Endothelial cell of umbilical vein (primary cell): Measurements from ENCODE around the gene SERPINA1. TPM values are rescaled to one million over a fixed set of nuclear protein-coding genes. Genes with fewer than 3 reads are reported as not detected.

Experiments used
- BruUV-seq: library from RNA; stranded (reverse); fragments of 400-500 nt; replicated peaks from 2 replicates; lab custom pipeline; 2021; lab: Mats Ljungman, UMichigan
- CTCF ChIA-PET: fragments of 300-600, 350-600 bp; sonication (Branson Sonifier 250); formaldehyde crosslinking; loops from one replicate; lab custom pipeline; 2021; ENCODE audit warnings: antibody characterized with exemption, inconsistent platforms; lab: Charles Lee
- POLR2A ChIA-PET: fragments of 300-600, 350-600 bp; sonication (Branson Sonifier 250); formaldehyde crosslinking; loops from one replicate; lab custom pipeline; 2021; ENCODE audit warnings: antibody characterized with exemption, inconsistent platforms; lab: Charles Lee
- DNase-seq: peaks from one replicate; pipeline ENCODE4 v3.0.0-alpha.2; 2011; ENCODE audit warnings: low read depth, low spot score
- FAIRE-seq: peaks from 2 replicates; lab custom pipeline; 2011; peaks lifted over from hg19 to GRCh38; lab: Jason Lieb, UNC
- H2AFZ ChIP-seq: 2 replicates; pipeline ENCODE4 v1.6.0; 2012; ENCODE audit warnings: low read depth, low read length, control low read depth, inconsistent platforms
- H3K27ac ChIP-seq: 2 replicates; pipeline ENCODE4 v1.5.1; 2011; ENCODE audit warnings: low read depth, mild to moderate bottlenecking, control low read depth, low read length, moderate library complexity; ENCODE audit not compliant: insufficient read depth
- H3K27me3 ChIP-seq, 2 experiments: 2 replicates each; pipeline versions ENCODE4 v1.6.0 to v1.6.1; 2011; ENCODE audit warnings: low read length in 2 of 2, mixed read lengths in 1 of 2; ENCODE audit not compliant: control insufficient read depth in 2 of 2, insufficient read depth in 2 of 2
- H3K36me3 ChIP-seq, 2 experiments: 2 replicates in 1 of 2; 3 replicates in 1 of 2; pipeline ENCODE4 v1.5.1; 2011; ENCODE audit warnings: low read length in 2 of 2, mild to moderate bottlenecking in 1 of 2, moderate library complexity in 1 of 2; ENCODE audit not compliant: control insufficient read depth in 2 of 2, insufficient read depth in 2 of 2; ENCODE audit errors: extremely low read depth in 1 of 2
- H3K4me1 ChIP-seq: 3 replicates; pipeline ENCODE4 v1.5.1; 2011; ENCODE audit warnings: mild to moderate bottlenecking, low read length; ENCODE audit not compliant: control insufficient read depth, insufficient read depth; ENCODE audit errors: extremely low read depth
- H3K4me2 ChIP-seq: 2 replicates; pipeline ENCODE4 v1.6.1; 2011; ENCODE audit warnings: low read length, control low read depth, mixed read lengths; ENCODE audit not compliant: insufficient read depth
- H3K4me3 ChIP-seq, 3 experiments: fragments of 200-600 bp in 1 of 3; sonication (generic), shearing (Covaris generic) in 1 of 3; replicated peaks in 1 of 3; 2 replicates each; pipeline ENCODE4 v1.5.1; 2011 to 2016; ENCODE audit warnings: control low read depth in 3 of 3, low read length in 3 of 3, mild to moderate bottlenecking in 2 of 3, inconsistent platforms in 1 of 3, low read depth in 1 of 3, moderate library complexity in 1 of 3; ENCODE audit not compliant: insufficient read depth in 1 of 3
- H3K79me2 ChIP-seq: 2 replicates; pipeline ENCODE4 v1.6.0; 2012; ENCODE audit warnings: low read length, inconsistent platforms; ENCODE audit not compliant: control insufficient read depth, insufficient read depth
- H3K9ac ChIP-seq: replicated peaks from 2 replicates; pipeline ENCODE3; 2011; ENCODE audit warnings: low read length, control low read depth; ENCODE audit not compliant: insufficient read depth; ENCODE audit errors: extremely low read depth
- H3K9me1 ChIP-seq: replicated peaks from 3 replicates; pipeline ENCODE4 v1.6.0; 2011; ENCODE audit warnings: mild to moderate bottlenecking, low read length; ENCODE audit not compliant: control insufficient read depth, insufficient read depth; ENCODE audit errors: extremely low read depth
- H3K9me3 ChIP-seq: replicated peaks from 2 replicates; pipeline ENCODE4 v1.5.1; 2012; ENCODE audit warnings: low read length, inconsistent platforms; ENCODE audit not compliant: control insufficient read depth, insufficient read depth
- H4K20me1 ChIP-seq: replicated peaks from 2 replicates; pipeline ENCODE3; 2011; ENCODE audit warnings: mild to moderate bottlenecking, low read length; ENCODE audit not compliant: control insufficient read depth, insufficient read depth; ENCODE audit errors: extremely low read depth
- EZH2 ChIP-seq: IDR thresholded peaks from 2 replicates; pipeline ENCODE4 v1.6.1; 2012; ENCODE audit warnings: borderline replicate concordance, low read depth, mild to moderate bottlenecking, moderate library complexity, low read length, inconsistent platforms; ENCODE audit not compliant: severe bottlenecking
- FOS ChIP-seq: IDR thresholded peaks from 2 replicates; pipeline ENCODE4 v1.6.1; 2011; ENCODE audit warnings: mild to moderate bottlenecking, low read length, moderate library complexity, borderline replicate concordance; ENCODE audit not compliant: insufficient read depth
- GATA2 ChIP-seq: IDR thresholded peaks from 2 replicates; pipeline ENCODE4 v1.7.0; 2011; ENCODE audit warnings: low read depth, mild to moderate bottlenecking, moderate library complexity, mixed read lengths, low read length; ENCODE audit not compliant: insufficient read length, insufficient read depth
- JUN ChIP-seq: IDR thresholded peaks from 2 replicates; pipeline ENCODE4 v1.6.1; 2011; ENCODE audit warnings: borderline replicate concordance, low read depth; ENCODE audit not compliant: insufficient read length, insufficient read depth
- MYC ChIP-seq: IDR thresholded peaks from one replicate; pipeline ENCODE4 v1.6.1; 2011; ENCODE audit warnings: mild to moderate bottlenecking, low read depth, low read length
- POLR2A ChIP-seq: IDR thresholded peaks from 2 replicates; pipeline ENCODE4 v1.6.1; 2012; ENCODE audit warnings: low read depth, mild to moderate bottlenecking, control low read depth, low read length
- POLR2AphosphoS5 ChIP-seq: IDR thresholded peaks from 2 replicates; pipeline ENCODE4 v1.6.1; 2012; ENCODE audit warnings: low read depth, mild to moderate bottlenecking, control low read depth, low read length, moderate library complexity; ENCODE audit not compliant: insufficient read depth
- dilution Hi-C: fragments of 300-500 bp; cut with MboI; formaldehyde crosslinking; loops from one replicate; pipeline ENCODE4 v1.15.0; 2019; ENCODE audit warnings: low sequenced_read_pairs; ENCODE audit not compliant: extremely low pct_ligation_motif_present
- intact Hi-C: fragments of 100-400 bp; cut with micrococcal nuclease; formaldehyde crosslinking; loops from one replicate; pipeline ENCODE4 v1.10.0; 2022
- polyA plus RNA-seq, 4 experiments: library from polyadenylated mRNA; depleted of rRNA in 3 of 4; stranded (reverse) in 3 of 4; unstranded in 1 of 4; fragments of >200 nt; gene quantifications; 2 replicates each; pipeline versions ENCODE4 v1.2.1 to v1.2.3, GENCODE V29; 2011 to 2012; ENCODE audit warnings: missing spikeins in 1 of 4
- total RNA-seq: library from RNA; stranded (reverse); gene quantifications from 2 replicates; pipeline ENCODE4 v1.2.3, GENCODE V29; 2021
- TF ChIP-seq, protein P1 (sequence below): IDR thresholded peaks from 2 replicates; pipeline ENCODE4 v1.6.1; 2011; ENCODE audit not compliant: insufficient read depth, insufficient read length
- TF ChIP-seq, protein P2 (sequence below), 2 donors: IDR thresholded peaks; 1 replicate in 1 of 2; 2 replicates in 1 of 2; pipeline ENCODE4 v1.5.1; 2011; ENCODE audit warnings: low read length in 2 of 2, mild to moderate bottlenecking in 2 of 2, moderate library complexity in 2 of 2, control low read depth in 1 of 2, inconsistent platforms in 1 of 2, low read depth in 1 of 2; ENCODE audit not compliant: insufficient read depth in 1 of 2; ENCODE audit errors: extremely low read depth in 1 of 2

The SERPINA1 gene
- total and polyA plus RNA-seq, 2 donors (not counting 3 experiments of a cell fraction or from before 2014, with no cell fraction given), result not detected

DNA sequence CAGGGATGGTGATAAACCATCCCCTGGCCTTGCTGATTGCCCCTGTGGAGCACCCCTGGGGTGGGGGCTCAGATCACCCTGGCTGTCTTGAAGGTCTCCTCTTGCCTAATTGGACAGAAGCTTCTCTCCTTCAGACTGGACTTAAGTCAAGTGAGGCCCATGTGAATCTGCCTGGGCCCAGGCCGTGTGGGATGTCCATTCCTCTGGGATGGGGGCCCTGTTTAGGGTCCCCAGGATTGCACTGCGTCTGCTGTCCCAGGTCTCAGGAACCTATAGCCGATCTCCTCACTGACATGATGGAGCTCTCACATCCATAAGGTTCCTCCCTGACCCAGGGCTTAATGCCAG is 20.2 kb downstream of the SERPINA1 start:
- ChIA-PET POLR2A (no interaction called here), CTCF (no interaction called here)
- H4K20me1 ChIP-seq, result no peaks in the 10 kb centered on the region
- H3K9me3 ChIP-seq, result no peaks in the 10 kb centered on the region
- no peak overlapping the region for H2AFZ ChIP-seq
- intact Hi-C loops (no loop called here), dilution Hi-C loops (no loop called here)
- no TSS peak for BruUV-seq
- H3K9ac ChIP-seq, result no peak overlapping the region
- no peak overlapping the region for H3K4me2 ChIP-seq
- no peak overlapping the region for H3K4me3 ChIP-seq
- TF ChIP-seq GATA2, result no peak
- TF ChIP-seq, protein P1, sequence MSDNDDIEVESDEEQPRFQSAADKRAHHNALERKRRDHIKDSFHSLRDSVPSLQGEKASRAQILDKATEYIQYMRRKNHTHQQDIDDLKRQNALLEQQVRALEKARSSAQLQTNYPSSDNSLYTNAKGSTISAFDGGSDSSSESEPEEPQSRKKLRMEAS, result no peak
- TF ChIP-seq POLR2AphosphoS5, result no peak
- TF ChIP-seq EZH2, result no peak
- no peak for TF ChIP-seq JUN
- TF ChIP-seq POLR2A, result no peak
- TF ChIP-seq FOS, result no peak
- TF ChIP-seq, protein P2, sequence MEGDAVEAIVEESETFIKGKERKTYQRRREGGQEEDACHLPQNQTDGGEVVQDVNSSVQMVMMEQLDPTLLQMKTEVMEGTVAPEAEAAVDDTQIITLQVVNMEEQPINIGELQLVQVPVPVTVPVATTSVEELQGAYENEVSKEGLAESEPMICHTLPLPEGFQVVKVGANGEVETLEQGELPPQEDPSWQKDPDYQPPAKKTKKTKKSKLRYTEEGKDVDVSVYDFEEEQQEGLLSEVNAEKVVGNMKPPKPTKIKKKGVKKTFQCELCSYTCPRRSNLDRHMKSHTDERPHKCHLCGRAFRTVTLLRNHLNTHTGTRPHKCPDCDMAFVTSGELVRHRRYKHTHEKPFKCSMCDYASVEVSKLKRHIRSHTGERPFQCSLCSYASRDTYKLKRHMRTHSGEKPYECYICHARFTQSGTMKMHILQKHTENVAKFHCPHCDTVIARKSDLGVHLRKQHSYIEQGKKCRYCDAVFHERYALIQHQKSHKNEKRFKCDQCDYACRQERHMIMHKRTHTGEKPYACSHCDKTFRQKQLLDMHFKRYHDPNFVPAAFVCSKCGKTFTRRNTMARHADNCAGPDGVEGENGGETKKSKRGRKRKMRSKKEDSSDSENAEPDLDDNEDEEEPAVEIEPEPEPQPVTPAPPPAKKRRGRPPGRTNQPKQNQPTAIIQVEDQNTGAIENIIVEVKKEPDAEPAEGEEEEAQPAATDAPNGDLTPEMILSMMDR (IDR thresholded peaks at IDR 0.05; ENCODE audit: extremely low read depth in 1 of 2, insufficient read depth in 1 of 2, low read depth in 1 of 2, low read length in 2 of 2), result no peak
- no peak for TF ChIP-seq MYC
- no peaks in the 10 kb centered on the region for H3K79me2 ChIP-seq
- FAIRE-seq (no peak), DNase-seq (no peak)
- no peaks in the 10 kb centered on the region for H3K4me1 ChIP-seq
- no peaks in the 10 kb centered on the region for H3K36me3 ChIP-seq
- H3K27ac ChIP-seq, result no peak overlapping the region
- H3K9me1 ChIP-seq, result no peaks in the 10 kb centered on the region
- no peaks in the 10 kb centered on the region for H3K27me3 ChIP-seq
